ENCODE measurements around the gene EGR2.

EGR2 gene

GRCh38 chr10:62816331-62817120 is at the start of gene EGR2:
Gene EGR2 (minus strand): TSS chr10:62816366. CDS start chr10:62816029, 337 bp downstream.
- DNase-seq (ENCODE audit: low read depth): peak; percentile 93

- no peak for DNase-seq (ENCODE audit: low read depth)
These were observed 46.3 kb upstream of the EGR2 start for GRCh38 chr10:62862447-62862846.

DNA sequence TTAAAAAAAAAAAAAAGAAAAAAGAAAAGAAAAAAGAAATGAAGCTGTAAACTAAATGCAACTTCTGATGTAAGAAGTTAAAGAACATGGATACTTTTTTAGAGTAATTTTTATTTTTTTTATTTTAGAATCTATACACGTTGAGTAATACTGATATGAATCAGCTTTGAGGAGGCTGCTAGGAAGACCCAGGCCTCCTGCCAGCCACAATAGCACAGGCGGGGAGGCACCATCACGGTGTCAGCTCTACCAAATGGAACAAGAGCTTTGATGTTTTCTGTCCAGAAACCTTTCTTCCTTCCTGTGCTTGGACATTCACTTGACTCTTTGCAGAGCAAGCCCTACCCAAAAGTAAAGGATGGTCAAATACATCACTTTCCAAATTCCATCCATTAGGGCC is 45.3 kb upstream of the EGR2 start:
- no peak for DNase-seq (ENCODE audit: low read depth)

GRCh38 chr10:62860946-62861345 is 44.8 kb upstream of the EGR2 start:
- DNase-seq (ENCODE audit: low read depth): no peak

DNA sequence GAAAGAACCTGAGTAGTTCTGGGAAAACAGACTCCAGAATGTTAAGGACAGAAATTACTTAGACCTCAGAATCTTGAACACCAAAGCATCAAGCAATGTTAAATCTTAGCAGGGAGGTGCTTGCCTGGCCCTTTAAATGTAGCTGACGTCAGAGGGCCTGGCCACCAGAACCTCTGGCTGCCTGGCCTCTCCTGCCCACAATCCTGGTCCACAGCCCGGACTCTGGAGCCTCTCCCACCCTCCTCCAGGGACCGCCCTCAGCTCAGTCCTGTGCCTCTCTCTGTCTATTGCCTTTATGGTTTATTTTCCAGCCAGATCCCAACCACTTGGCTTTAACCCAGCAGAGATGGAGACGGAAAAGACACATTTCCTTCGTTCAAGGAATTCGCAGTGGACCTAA is 42.2 kb upstream of the EGR2 start:
- no peak for DNase-seq (ENCODE audit: low read depth)

- DNase-seq (ENCODE audit: low read depth): no peak
These were observed 39.9 kb upstream of the EGR2 start for GRCh38 chr10:62856021-62856420.

DNA sequence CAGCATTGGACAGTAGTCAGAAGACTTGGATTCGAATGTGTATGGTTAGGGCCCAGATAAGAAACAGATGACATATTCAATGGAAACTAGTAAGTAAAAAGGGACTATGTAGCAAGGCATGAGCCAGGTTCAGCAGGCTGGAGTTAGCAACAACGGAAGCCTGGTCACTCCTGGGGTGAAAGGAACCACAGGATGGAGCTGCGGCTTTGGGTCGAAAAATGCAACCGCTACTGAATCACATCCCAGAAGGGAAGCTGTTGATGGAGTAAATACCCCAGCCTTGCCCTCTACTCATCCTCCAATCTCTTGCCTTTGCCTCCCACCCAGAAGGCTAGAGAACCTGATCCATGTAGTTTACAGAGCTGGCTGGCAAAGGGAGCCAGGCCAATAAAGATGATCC is 37.5 kb upstream of the EGR2 start:
- no peak for DNase-seq (ENCODE audit: low read depth)

DNA sequence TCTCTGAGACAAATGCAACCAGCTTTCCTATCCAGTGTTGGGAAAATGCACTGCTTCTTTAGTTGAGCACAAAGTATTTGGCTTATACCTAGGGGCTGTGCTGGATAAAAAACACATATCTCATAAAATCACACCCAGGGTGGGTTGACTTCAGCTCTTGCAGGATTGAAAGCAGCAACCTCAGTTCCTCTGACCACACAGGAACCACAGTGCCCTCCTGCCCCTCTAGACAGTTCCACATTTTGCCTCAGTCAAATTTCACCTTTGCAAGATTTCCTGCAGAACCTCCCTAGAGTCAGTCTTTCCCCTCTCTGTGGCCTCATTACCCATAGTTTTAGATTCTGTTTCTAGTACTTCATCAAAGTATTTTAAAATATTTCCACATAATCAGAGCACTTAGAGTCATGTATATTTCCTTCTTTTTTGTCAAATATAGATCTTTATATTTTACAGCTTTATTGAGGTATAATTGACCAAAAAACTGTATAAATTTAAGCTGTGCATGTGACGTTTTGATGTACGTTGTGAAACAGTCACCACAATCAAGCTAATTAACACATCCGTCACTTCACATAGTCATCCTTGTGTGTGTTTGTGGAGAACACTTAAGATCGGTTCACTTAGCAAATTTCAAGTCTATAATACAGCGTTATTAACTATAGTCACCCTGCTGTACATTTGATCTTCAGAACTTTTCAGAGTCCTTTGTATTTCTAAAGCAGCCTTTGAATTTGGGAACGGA is 37.0 kb upstream of the EGR2 start:
- DNase-seq (ENCODE audit: low read depth): no peak

DNA sequence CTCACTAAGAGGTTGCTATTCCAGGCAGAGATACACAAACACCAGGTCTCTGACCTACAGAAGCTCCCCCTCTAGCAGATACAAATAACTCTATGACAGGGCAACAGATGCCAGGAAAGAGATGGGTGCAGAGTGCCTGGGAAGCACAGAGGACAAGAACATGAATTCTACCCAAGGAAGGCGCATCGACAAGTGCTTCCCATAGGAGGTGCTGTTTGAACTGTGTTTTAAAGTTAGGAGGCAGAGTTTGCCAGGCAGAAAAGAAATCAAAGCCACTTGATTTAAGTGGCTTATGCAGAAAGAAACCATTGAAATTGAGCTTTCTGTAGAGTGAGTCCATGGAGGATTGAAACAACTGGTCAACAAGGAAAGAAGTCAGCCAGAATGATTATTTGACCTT is 35.3 kb upstream of the EGR2 start:
- DNase-seq (ENCODE audit: low read depth): no peak

GRCh38 chr10:62850646-62851045 is 34.5 kb upstream of the EGR2 start:
- no peak for DNase-seq (ENCODE audit: low read depth)

- DNase-seq (ENCODE audit: low read depth): no peak
These were observed 31.3 kb upstream of the EGR2 start for GRCh38 chr10:62847433-62847832.

DNA sequence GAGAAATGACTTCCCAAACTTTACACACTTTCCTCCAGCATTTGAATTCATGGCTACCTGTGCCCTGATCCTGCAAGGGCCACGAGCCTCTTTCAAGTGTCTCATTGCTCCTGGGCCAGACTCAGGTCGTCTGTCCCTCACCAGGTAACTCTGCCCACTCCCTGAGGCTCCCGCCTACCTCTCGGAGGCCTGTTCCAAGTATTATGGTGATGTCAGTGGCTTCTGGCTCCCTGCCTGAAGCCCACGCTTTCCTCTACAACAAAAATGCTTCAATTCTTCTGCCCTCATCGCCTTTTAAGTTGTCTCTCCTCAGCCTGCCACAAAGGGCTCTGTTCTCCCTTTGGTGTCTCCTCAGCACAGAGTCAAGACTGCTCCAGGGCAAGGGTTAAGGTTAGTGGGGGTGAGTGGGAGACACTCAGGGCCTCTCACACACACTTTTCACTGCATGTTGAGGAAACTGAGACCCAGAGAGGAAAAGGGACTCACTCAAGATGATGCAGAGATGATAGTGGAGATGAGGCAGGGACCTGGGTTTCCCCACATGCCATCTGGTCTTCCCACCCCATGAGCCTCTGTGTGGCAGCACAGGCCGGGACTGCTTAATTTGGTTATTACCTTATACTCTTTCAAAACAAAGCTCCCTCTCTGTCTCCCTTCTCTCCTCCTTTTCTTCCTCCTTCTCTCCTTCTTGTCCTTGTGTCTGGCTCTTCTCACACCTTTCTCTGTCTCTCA is 28.3 kb upstream of the EGR2 start:
- no peak for DNase-seq (ENCODE audit: low read depth)

DNA sequence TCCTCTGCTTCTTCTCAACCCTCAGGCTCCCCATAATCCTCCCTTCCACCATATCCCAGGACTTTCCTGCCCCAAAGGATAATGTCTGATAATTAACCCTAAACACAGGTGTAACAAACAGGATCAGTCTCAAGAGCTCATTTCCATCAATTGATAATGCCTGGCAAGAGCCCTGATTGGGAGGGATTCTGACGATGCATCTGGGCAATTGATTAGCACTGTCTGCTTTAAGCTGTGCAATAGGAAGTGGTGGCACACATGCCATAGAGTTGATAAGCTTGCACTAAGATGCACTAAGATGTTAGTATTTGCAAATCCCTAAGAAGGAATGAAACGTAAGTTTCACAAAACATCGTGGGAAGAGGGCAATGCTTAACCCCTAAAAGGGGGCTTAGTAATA is 27.4 kb upstream of the EGR2 start:
- DNase-seq (ENCODE audit: low read depth): no peak

GRCh38 chr10:62842983-62843382 is 26.8 kb upstream of the EGR2 start:
- DNase-seq (ENCODE audit: low read depth): no peak

DNA sequence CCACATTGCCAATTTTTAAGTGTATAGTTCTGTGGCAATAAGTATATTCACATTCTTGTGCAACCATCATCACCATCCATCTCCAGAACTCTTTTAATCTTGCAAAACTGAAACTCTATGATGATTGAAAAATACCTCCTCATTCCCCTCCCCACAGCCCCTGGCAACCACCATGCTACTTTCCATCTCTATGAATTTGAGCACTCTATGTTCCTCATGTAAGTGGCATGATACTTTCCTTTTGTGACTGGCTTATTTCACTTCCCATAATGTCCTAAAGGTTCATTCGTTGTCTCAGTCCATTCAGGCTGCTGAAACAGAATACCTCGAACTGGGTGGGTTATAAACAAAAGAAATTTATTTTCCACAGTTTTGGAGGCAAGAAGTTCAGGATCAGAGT is 23.4 kb upstream of the EGR2 start:
- DNase-seq (ENCODE audit: low read depth): no peak

DNA sequence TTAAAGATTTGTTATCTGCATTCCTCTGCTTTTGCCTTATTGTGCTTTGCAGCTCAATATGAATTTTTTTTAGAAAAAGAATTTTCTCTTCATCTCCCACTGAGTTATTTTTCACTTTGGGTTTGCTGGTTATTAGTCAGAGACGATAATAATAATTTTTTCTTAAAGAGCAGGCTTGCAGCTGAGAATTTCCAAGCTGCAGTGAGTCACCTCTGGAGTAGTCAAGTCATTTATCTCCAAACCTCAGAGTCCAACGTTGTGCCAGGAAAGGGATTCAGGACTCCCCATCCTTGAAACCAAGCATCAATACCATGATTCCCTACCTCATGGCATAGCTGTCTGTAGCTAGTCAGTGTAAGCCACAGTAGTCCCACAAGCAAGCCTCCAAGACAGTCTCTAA is 15.2 kb upstream of the EGR2 start:
- no peak for DNase-seq (ENCODE audit: low read depth)

DNA sequence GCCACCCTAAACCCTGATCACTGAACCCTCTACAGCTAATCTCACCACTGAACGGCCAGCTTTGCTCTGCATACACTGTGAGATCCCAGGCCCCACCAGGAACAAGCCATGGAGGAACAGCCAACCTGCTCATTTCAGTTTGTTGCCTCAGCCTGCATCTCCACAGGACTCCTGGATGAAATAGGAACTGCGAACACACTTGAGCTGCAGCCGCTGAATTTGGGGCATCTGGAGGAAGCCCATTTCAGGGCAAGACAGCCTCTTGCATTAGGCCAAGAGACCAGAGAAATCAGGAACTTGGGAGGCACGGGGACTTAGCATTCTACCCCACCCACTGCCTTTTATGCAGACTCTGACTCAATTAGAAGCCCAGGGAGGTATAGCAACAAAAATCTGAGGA is 14.5 kb upstream of the EGR2 start:
- no peak for DNase-seq (ENCODE audit: low read depth)

- no peak for DNase-seq (ENCODE audit: low read depth)
These were observed 13.5 kb upstream of the EGR2 start for GRCh38 chr10:62829622-62830021.

GRCh38 chr10:62826273-62826672 is 10.1 kb upstream of the EGR2 start:
- DNase-seq (ENCODE audit: low read depth): no peak

DNA sequence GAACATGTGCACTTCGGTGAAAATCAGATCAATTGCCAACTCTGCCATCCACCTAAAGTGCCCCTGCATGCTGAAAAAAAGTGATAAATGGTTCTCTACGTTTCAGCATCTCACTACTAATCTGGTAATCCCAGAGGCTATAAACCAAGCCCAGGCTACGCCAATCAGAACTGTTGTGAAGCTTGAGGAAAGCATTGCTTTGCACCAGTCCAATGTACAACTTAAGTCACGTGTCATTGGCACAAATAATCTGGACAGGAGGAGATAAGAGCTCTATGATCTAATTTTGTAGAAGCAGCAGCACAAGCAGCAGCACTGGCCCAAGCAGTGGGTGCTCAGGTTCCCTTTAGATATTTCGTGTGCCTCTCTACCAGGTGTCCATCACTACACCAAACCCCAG is 4.4 kb upstream of the EGR2 start:
- no peak for DNase-seq (ENCODE audit: low read depth)

- DNase-seq (ENCODE audit: low read depth): no peak
These were observed 3.2 kb upstream of the EGR2 start for GRCh38 chr10:62819141-62819920.

DNA sequence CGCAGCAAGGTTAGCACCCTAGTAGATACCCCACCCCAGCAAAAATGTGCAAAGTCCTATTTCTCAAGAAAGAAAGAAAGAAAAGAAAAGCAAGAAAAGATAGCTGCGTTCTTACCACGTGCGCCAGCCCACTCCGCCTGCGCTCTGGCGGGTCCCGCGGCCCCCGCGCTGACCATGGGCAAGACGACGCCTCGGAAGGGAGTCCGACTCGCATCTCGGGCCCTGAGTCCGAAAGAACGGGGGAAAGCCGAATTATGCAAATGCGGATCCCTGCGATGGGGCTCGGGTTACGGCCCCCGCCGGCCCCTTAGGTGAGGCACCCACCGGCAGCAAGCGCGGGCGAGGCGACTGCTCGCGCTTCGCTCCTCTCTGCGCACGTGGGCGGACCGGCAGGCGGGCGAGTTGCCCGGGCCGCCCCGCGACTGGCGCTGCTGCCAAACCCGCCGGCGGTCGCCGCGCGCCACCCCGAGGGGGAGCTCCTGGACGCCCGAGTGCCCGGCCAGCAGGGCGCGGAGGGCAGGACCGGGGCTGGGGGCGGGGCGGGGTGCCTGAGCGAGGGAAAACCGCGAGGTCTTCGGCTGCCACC is 2.4 kb upstream of the EGR2 start:
- peak; percentile 61 for DNase-seq (ENCODE audit: low read depth)
